ENCODE results near the gene DAAM2. TPM values are rescaled to one million over a fixed set of nuclear protein-coding genes. Genes with fewer than 3 reads are reported as not detected.

DAAM2 gene
- total RNA-seq, 1 experiment from 2014 or later: not detected

- no peak for DNase-seq (ENCODE audit: low read depth)
- in situ Hi-C loops (cut with HindIII; ENCODE audit: low pct_unique_long_range_greater_than_20kb, low sequenced_read_pairs): no loop called here
Measured at GRCh38 chr6:39930540-39930939, 138.4 kb downstream of the DAAM2 start.

GRCh38 chr6:39931607-39932006 is 139.4 kb downstream of the DAAM2 start:
- in situ Hi-C loops (cut with HindIII; ENCODE audit: low pct_unique_long_range_greater_than_20kb, low sequenced_read_pairs): no loop called here
- no peak for DNase-seq (ENCODE audit: low read depth)

- DNase-seq (ENCODE audit: low read depth): no peak
- in situ Hi-C loops (cut with HindIII; ENCODE audit: low pct_unique_long_range_greater_than_20kb, low sequenced_read_pairs): no loop called here
Measured at GRCh38 chr6:39932386-39932910, 140.3 kb downstream of the DAAM2 start.

GRCh38 chr6:39933669-39934130 is 141.5 kb downstream of the DAAM2 start:
- in situ Hi-C loops (cut with HindIII; ENCODE audit: low pct_unique_long_range_greater_than_20kb, low sequenced_read_pairs): no loop called here
- no peak for DNase-seq (ENCODE audit: low read depth)

- in situ Hi-C loops (cut with HindIII; ENCODE audit: low pct_unique_long_range_greater_than_20kb, low sequenced_read_pairs): no loop called here
Measured at GRCh38 chr6:39934131-39934757, 142.1 kb downstream of the DAAM2 start, which contains the start of gene MOCS1. MOCS1 (minus strand) TSS chr6:39934462; CDS start chr6:39934417, 45 bp downstream.

GRCh38 chr6:39935241-39935640 is 143.1 kb downstream of the DAAM2 start:
- in situ Hi-C loops (cut with HindIII; ENCODE audit: low pct_unique_long_range_greater_than_20kb, low sequenced_read_pairs): no loop called here

More at GRCh38 chr6:39934131-39934757, 142.1 kb downstream of the DAAM2 start, which contains the start of gene MOCS1:
- peak; percentile 32 for DNase-seq (ENCODE audit: low read depth)

GRCh38 chr6:39936857-39937256 is 144.7 kb downstream of the DAAM2 start:
- in situ Hi-C loops (cut with HindIII; ENCODE audit: low pct_unique_long_range_greater_than_20kb, low sequenced_read_pairs): no loop called here

More at GRCh38 chr6:39935241-39935640, 143.1 kb downstream of the DAAM2 start:
- no peak for DNase-seq (ENCODE audit: low read depth)

GRCh38 chr6:39937686-39938333 is 145.6 kb downstream of the DAAM2 start:
- in situ Hi-C loops (cut with HindIII; ENCODE audit: low pct_unique_long_range_greater_than_20kb, low sequenced_read_pairs): no loop called here
- no peak for DNase-seq (ENCODE audit: low read depth)

More at GRCh38 chr6:39936857-39937256, 144.7 kb downstream of the DAAM2 start:
- no peak for DNase-seq (ENCODE audit: low read depth)

GRCh38 chr6:39938773-39939654 is 146.8 kb downstream of the DAAM2 start:
- no peak for DNase-seq (ENCODE audit: low read depth)
- in situ Hi-C loops (cut with HindIII; ENCODE audit: low pct_unique_long_range_greater_than_20kb, low sequenced_read_pairs): no loop called here

- in situ Hi-C loops (cut with HindIII; ENCODE audit: low pct_unique_long_range_greater_than_20kb, low sequenced_read_pairs): no loop called here
- DNase-seq (ENCODE audit: low read depth): no peak
Measured at GRCh38 chr6:39941138-39941537, 149.0 kb downstream of the DAAM2 start.

- in situ Hi-C loops (cut with HindIII; ENCODE audit: low pct_unique_long_range_greater_than_20kb, low sequenced_read_pairs): no loop called here
- no peak for DNase-seq (ENCODE audit: low read depth)
Measured at GRCh38 chr6:39941820-39942219, 149.6 kb downstream of the DAAM2 start.

- in situ Hi-C loops (cut with HindIII; ENCODE audit: low pct_unique_long_range_greater_than_20kb, low sequenced_read_pairs): no loop called here
- no peak for DNase-seq (ENCODE audit: low read depth)
Measured at GRCh38 chr6:39942903-39943580, 150.9 kb downstream of the DAAM2 start.

- in situ Hi-C loops (cut with HindIII; ENCODE audit: low pct_unique_long_range_greater_than_20kb, low sequenced_read_pairs): no loop called here
- no peak for DNase-seq (ENCODE audit: low read depth)
Measured at GRCh38 chr6:39945626-39946025, 153.4 kb downstream of the DAAM2 start.

- in situ Hi-C loops (cut with HindIII; ENCODE audit: low pct_unique_long_range_greater_than_20kb, low sequenced_read_pairs): no loop called here
- no peak for DNase-seq (ENCODE audit: low read depth)
Measured at GRCh38 chr6:39947611-39948068, 155.5 kb downstream of the DAAM2 start.

- DNase-seq (ENCODE audit: low read depth): no peak
- in situ Hi-C loops (cut with HindIII; ENCODE audit: low pct_unique_long_range_greater_than_20kb, low sequenced_read_pairs): no loop called here
Measured at GRCh38 chr6:39948199-39948791, 156.1 kb downstream of the DAAM2 start.

- no peak for DNase-seq (ENCODE audit: low read depth)
- in situ Hi-C loops (cut with HindIII; ENCODE audit: low pct_unique_long_range_greater_than_20kb, low sequenced_read_pairs): no loop called here
Measured at GRCh38 chr6:39950125-39950720, 158.0 kb downstream of the DAAM2 start.

- in situ Hi-C loops (cut with HindIII; ENCODE audit: low pct_unique_long_range_greater_than_20kb, low sequenced_read_pairs): no loop called here
- DNase-seq (ENCODE audit: low read depth): no peak
Measured at GRCh38 chr6:39951191-39951590, 159.0 kb downstream of the DAAM2 start.
